ENCODE measurements around the gene IGF1. TPM values are rescaled to one million over a fixed set of nuclear protein-coding genes. Genes with fewer than 3 reads are reported as not detected.

Gene IGF1
- total and polyA plus RNA-seq, 9 of the 15 experiments (the other 6 are each of a cell fraction or from before 2014, with no cell fraction given): 3.7 to 13.9 (median 4.5) TPM

DNA sequence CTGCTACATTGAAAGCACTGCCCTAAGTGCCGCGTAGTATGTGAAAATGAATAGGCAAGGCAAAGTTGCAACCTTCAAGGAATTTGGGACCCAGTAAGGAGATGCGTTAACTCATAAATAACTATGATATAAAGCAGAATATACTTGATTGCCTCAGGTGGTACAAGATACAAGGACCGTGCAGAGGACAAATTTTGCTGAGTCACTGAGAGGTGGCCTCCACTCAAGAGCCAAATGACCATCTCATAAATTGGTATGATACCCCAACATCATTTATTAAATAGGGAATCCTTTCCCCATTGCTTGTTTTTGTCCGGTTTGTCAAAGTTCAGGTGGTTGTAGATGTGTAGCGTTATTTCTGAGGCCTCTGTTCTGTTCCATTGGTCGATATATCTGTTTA lies 35.7 kb downstream of the IGF1 start:
- no peaks in the 10 kb centered on the region for H3K9me3 ChIP-seq (replicated peaks; ENCODE audit: control insufficient read depth, insufficient read depth, low read depth, low read length)
- H3K79me2 ChIP-seq (ENCODE audit: control insufficient read depth, insufficient read depth, low read length): no peaks in the 10 kb centered on the region
- H3K4me1 ChIP-seq (replicated peaks in 1 of 2; ENCODE audit: control insufficient read depth in 2 of 2, insufficient read depth in 2 of 2, low read length in 2 of 2): peaks cover 0 to 21% of the 10 kb centered on the region in 2 experiments; a peak in 3 of 5 replicates
- no peaks in the 10 kb centered on the region; the same call in 2 of the 3 replicates for H3K36me3 ChIP-seq (ENCODE audit: control insufficient read depth, insufficient read depth, low read length)
- ATAC-seq (no peak), DNase-seq (ENCODE audit: extremely low read depth in 1 of 4, low spot score in 3 of 4) (no peak), FAIRE-seq (no peak)
- H3K27ac ChIP-seq (ENCODE audit: extremely low read depth, low read depth, low read length): no peak overlapping the region
- no peaks in the 10 kb centered on the region for H3K27me3 ChIP-seq (ENCODE audit: control insufficient read depth in 2 of 2, insufficient read depth in 2 of 2, low read length in 2 of 2)
- ChIA-PET POLR2A (no interaction called here), CTCF (ENCODE audit: low intra/inter-chr PET ratio) (no interaction called here)
- WGBS (ENCODE audit: insufficient coverage, low coverage, missing lambda C conversion rate): 79% methylated on average over 7 of the region's 7 CpGs
- in situ Hi-C loops (cut with MboI): no loop called here
- H3K4me3 ChIP-seq: no peak overlapping the region
- intact Hi-C loops (cut with micrococcal nuclease): no loop called here
- no peak overlapping the region for H3K9ac ChIP-seq (ENCODE audit: insufficient read depth in 1 of 2, low read depth in 2 of 2, low read length in 2 of 2)
- no peak overlapping the region for H2AFZ ChIP-seq (ENCODE audit: low read depth, low read length)
- TF ChIP-seq, protein P1, sequence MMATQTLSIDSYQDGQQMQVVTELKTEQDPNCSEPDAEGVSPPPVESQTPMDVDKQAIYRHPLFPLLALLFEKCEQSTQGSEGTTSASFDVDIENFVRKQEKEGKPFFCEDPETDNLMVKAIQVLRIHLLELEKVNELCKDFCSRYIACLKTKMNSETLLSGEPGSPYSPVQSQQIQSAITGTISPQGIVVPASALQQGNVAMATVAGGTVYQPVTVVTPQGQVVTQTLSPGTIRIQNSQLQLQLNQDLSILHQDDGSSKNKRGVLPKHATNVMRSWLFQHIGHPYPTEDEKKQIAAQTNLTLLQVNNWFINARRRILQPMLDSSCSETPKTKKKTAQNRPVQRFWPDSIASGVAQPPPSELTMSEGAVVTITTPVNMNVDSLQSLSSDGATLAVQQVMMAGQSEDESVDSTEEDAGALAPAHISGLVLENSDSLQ (IDR thresholded peaks at IDR 0.05): no peak
- no peak for TF ChIP-seq CC2D1A (IDR thresholded peaks at IDR 0.05)
- TF ChIP-seq MAFG (tag; conservative IDR thresholded peaks at IDR 0.05): peak; percentile 84
- peak; percentile 58; the same call in 1 of the 2 replicates for TF ChIP-seq MAFK (IDR thresholded peaks at IDR 0.05; ENCODE audit: low read length)
- TF ChIP-seq NFE2L1 (tag; IDR thresholded peaks at IDR 0.05; ENCODE audit: borderline replicate concordance, low read depth): peak; percentile 76
- peak; percentile 76 for TF ChIP-seq MAFF (IDR thresholded peaks at IDR 0.05; ENCODE audit: low read length)
- peak; percentile 85 for TF ChIP-seq NFE2 (IDR thresholded peaks at IDR 0.05; ENCODE audit: low read depth)
- TF ChIP-seq SNIP1 (IDR thresholded peaks at IDR 0.05; ENCODE audit: low read depth): no peak
- TF ChIP-seq C11orf30 (IDR thresholded peaks at IDR 0.05; ENCODE audit: low read depth): peak; percentile 68
- peak; percentile 73 for TF ChIP-seq ZNF316 (IDR thresholded peaks at IDR 0.05)
- no peak for TF ChIP-seq MTA1 (IDR thresholded peaks at IDR 0.05; ENCODE audit: borderline replicate concordance)
- H4K20me1 ChIP-seq (replicated peaks; ENCODE audit: control insufficient read depth, insufficient read depth, low read length): no peaks in the 10 kb centered on the region
- no peaks in the 10 kb centered on the region for H3K9me1 ChIP-seq (ENCODE audit: control insufficient read depth, insufficient read depth, low read length)
- no TSS peak for BruUV-seq (replicated peaks)
- H3K4me2 ChIP-seq (ENCODE audit: insufficient read depth, low read length): no peak overlapping the region

All from K562 (cell line).